Endothelial cell of umbilical vein (primary cell): ENCODE measurements around the gene CXorf66. TPM values are rescaled to one million over a fixed set of nuclear protein-coding genes. Genes with fewer than 3 reads are reported as not detected.

ENCODE experiments used
- BruUV-seq: library from RNA; stranded (reverse); fragments of 400-500 nt; replicated peaks from 2 replicates; lab custom pipeline; 2021; lab: Mats Ljungman, UMichigan
- CTCF ChIA-PET: fragments of 300-600, 350-600 bp; sonication (Branson Sonifier 250); formaldehyde crosslinking; loops from one replicate; lab custom pipeline; 2021; ENCODE audit warnings: antibody characterized with exemption, inconsistent platforms; lab: Charles Lee
- POLR2A ChIA-PET: fragments of 300-600, 350-600 bp; sonication (Branson Sonifier 250); formaldehyde crosslinking; loops from one replicate; lab custom pipeline; 2021; ENCODE audit warnings: antibody characterized with exemption, inconsistent platforms; lab: Charles Lee
- DNase-seq: peaks from one replicate; pipeline ENCODE4 v3.0.0-alpha.2; 2011; ENCODE audit warnings: low read depth, low spot score
- FAIRE-seq: peaks from 2 replicates; lab custom pipeline; 2011; peaks lifted over from hg19 to GRCh38; lab: Jason Lieb, UNC
- H2AFZ ChIP-seq: 2 replicates; pipeline ENCODE4 v1.6.0; 2012; ENCODE audit warnings: low read depth, low read length, control low read depth, inconsistent platforms
- H3K27ac ChIP-seq: 2 replicates; pipeline ENCODE4 v1.5.1; 2011; ENCODE audit warnings: low read depth, mild to moderate bottlenecking, control low read depth, low read length, moderate library complexity; ENCODE audit not compliant: insufficient read depth
- H3K27me3 ChIP-seq, 2 experiments: 2 replicates each; pipeline versions ENCODE4 v1.6.0 to v1.6.1; 2011; ENCODE audit warnings: low read length in 2 of 2, mixed read lengths in 1 of 2; ENCODE audit not compliant: control insufficient read depth in 2 of 2, insufficient read depth in 2 of 2
- H3K36me3 ChIP-seq, 2 experiments: 2 replicates in 1 of 2; 3 replicates in 1 of 2; pipeline ENCODE4 v1.5.1; 2011; ENCODE audit warnings: low read length in 2 of 2, mild to moderate bottlenecking in 1 of 2, moderate library complexity in 1 of 2; ENCODE audit not compliant: control insufficient read depth in 2 of 2, insufficient read depth in 2 of 2; ENCODE audit errors: extremely low read depth in 1 of 2
- H3K4me1 ChIP-seq: 3 replicates; pipeline ENCODE4 v1.5.1; 2011; ENCODE audit warnings: mild to moderate bottlenecking, low read length; ENCODE audit not compliant: control insufficient read depth, insufficient read depth; ENCODE audit errors: extremely low read depth
- H3K4me2 ChIP-seq: 2 replicates; pipeline ENCODE4 v1.6.1; 2011; ENCODE audit warnings: low read length, control low read depth, mixed read lengths; ENCODE audit not compliant: insufficient read depth
- H3K4me3 ChIP-seq, 3 experiments: fragments of 200-600 bp in 1 of 3; sonication (generic), shearing (Covaris generic) in 1 of 3; replicated peaks in 1 of 3; 2 replicates each; pipeline ENCODE4 v1.5.1; 2011 to 2016; ENCODE audit warnings: control low read depth in 3 of 3, low read length in 3 of 3, mild to moderate bottlenecking in 2 of 3, inconsistent platforms in 1 of 3, low read depth in 1 of 3, moderate library complexity in 1 of 3; ENCODE audit not compliant: insufficient read depth in 1 of 3
- H3K79me2 ChIP-seq: 2 replicates; pipeline ENCODE4 v1.6.0; 2012; ENCODE audit warnings: low read length, inconsistent platforms; ENCODE audit not compliant: control insufficient read depth, insufficient read depth
- H3K9ac ChIP-seq: replicated peaks from 2 replicates; pipeline ENCODE3; 2011; ENCODE audit warnings: low read length, control low read depth; ENCODE audit not compliant: insufficient read depth; ENCODE audit errors: extremely low read depth
- H3K9me1 ChIP-seq: replicated peaks from 3 replicates; pipeline ENCODE4 v1.6.0; 2011; ENCODE audit warnings: mild to moderate bottlenecking, low read length; ENCODE audit not compliant: control insufficient read depth, insufficient read depth; ENCODE audit errors: extremely low read depth
- H3K9me3 ChIP-seq: replicated peaks from 2 replicates; pipeline ENCODE4 v1.5.1; 2012; ENCODE audit warnings: low read length, inconsistent platforms; ENCODE audit not compliant: control insufficient read depth, insufficient read depth
- H4K20me1 ChIP-seq: replicated peaks from 2 replicates; pipeline ENCODE3; 2011; ENCODE audit warnings: mild to moderate bottlenecking, low read length; ENCODE audit not compliant: control insufficient read depth, insufficient read depth; ENCODE audit errors: extremely low read depth
- EZH2 ChIP-seq: IDR thresholded peaks from 2 replicates; pipeline ENCODE4 v1.6.1; 2012; ENCODE audit warnings: borderline replicate concordance, low read depth, mild to moderate bottlenecking, moderate library complexity, low read length, inconsistent platforms; ENCODE audit not compliant: severe bottlenecking
- FOS ChIP-seq: IDR thresholded peaks from 2 replicates; pipeline ENCODE4 v1.6.1; 2011; ENCODE audit warnings: mild to moderate bottlenecking, low read length, moderate library complexity, borderline replicate concordance; ENCODE audit not compliant: insufficient read depth
- GATA2 ChIP-seq: IDR thresholded peaks from 2 replicates; pipeline ENCODE4 v1.7.0; 2011; ENCODE audit warnings: low read depth, mild to moderate bottlenecking, moderate library complexity, mixed read lengths, low read length; ENCODE audit not compliant: insufficient read length, insufficient read depth
- JUN ChIP-seq: IDR thresholded peaks from 2 replicates; pipeline ENCODE4 v1.6.1; 2011; ENCODE audit warnings: borderline replicate concordance, low read depth; ENCODE audit not compliant: insufficient read length, insufficient read depth
- MYC ChIP-seq: IDR thresholded peaks from one replicate; pipeline ENCODE4 v1.6.1; 2011; ENCODE audit warnings: mild to moderate bottlenecking, low read depth, low read length
- POLR2A ChIP-seq: IDR thresholded peaks from 2 replicates; pipeline ENCODE4 v1.6.1; 2012; ENCODE audit warnings: low read depth, mild to moderate bottlenecking, control low read depth, low read length
- POLR2AphosphoS5 ChIP-seq: IDR thresholded peaks from 2 replicates; pipeline ENCODE4 v1.6.1; 2012; ENCODE audit warnings: low read depth, mild to moderate bottlenecking, control low read depth, low read length, moderate library complexity; ENCODE audit not compliant: insufficient read depth
- dilution Hi-C: fragments of 300-500 bp; cut with MboI; formaldehyde crosslinking; loops from one replicate; pipeline ENCODE4 v1.15.0; 2019; ENCODE audit warnings: low sequenced_read_pairs; ENCODE audit not compliant: extremely low pct_ligation_motif_present
- intact Hi-C: fragments of 100-400 bp; cut with micrococcal nuclease; formaldehyde crosslinking; loops from one replicate; pipeline ENCODE4 v1.10.0; 2022
- polyA plus RNA-seq, 4 experiments: library from polyadenylated mRNA; depleted of rRNA in 3 of 4; stranded (reverse) in 3 of 4; unstranded in 1 of 4; fragments of >200 nt; gene quantifications; 2 replicates each; pipeline versions ENCODE4 v1.2.1 to v1.2.3, GENCODE V29; 2011 to 2012; ENCODE audit warnings: missing spikeins in 1 of 4
- total RNA-seq: library from RNA; stranded (reverse); gene quantifications from 2 replicates; pipeline ENCODE4 v1.2.3, GENCODE V29; 2021
- TF ChIP-seq, protein P1 (sequence below): IDR thresholded peaks from 2 replicates; pipeline ENCODE4 v1.6.1; 2011; ENCODE audit not compliant: insufficient read depth, insufficient read length
- TF ChIP-seq, protein P2 (sequence below), 2 donors: IDR thresholded peaks; 1 replicate in 1 of 2; 2 replicates in 1 of 2; pipeline ENCODE4 v1.5.1; 2011; ENCODE audit warnings: low read length in 2 of 2, mild to moderate bottlenecking in 2 of 2, moderate library complexity in 2 of 2, control low read depth in 1 of 2, inconsistent platforms in 1 of 2, low read depth in 1 of 2; ENCODE audit not compliant: insufficient read depth in 1 of 2; ENCODE audit errors: extremely low read depth in 1 of 2

CXorf66 gene
- total and polyA plus RNA-seq, 2 donors (not counting 3 experiments of a cell fraction or from before 2014, with no cell fraction given), result not detected

DNA sequence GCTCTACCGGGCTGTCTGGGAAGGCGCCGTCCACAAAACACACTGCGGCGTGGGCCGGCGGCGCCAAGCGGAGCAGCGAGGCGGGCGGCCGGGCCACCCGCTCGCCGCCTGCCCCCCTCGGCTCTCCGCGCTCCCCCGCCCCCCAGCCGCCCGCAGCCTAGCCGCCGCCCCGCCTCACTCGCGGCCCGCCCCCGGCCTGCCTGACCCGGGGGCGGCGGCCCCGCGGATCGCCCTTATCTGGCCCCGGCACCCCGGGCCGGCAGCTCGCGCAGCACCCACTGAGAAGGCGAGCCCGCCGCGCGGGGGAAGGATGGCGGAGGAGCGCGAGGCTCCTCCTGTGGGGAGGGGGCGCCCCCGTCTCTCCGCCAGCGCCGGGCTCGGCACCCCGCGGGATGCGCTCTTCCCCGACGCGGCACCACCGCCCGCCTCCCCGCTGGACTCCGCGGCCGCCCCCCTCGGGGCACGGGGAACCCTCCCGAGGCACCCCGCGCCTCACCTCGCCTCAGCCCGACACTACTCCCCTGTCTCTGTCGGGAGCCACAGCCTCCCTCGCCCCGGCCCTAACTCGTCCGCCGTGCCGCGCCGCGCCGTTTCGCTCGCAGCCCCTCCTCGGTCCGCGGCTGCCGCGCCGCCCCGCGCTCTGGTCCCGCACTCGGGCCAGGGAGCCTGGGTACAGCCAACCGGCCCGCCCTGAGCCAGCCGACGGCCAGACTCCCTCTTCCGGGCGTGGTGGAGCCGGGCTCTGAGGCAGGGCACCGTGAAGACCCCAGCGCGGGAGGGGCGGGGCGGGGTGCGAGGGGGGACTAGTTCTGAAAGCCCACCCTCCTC, 33.0 kb downstream of the CXorf66 start:
- no peaks in the 10 kb centered on the region for H3K9me1 ChIP-seq
- peak; percentile 22 for DNase-seq
- intact Hi-C loops (loop anchor here (2.0 to 10.0 kb wide), 3 partner anchors 105 to 197 kb away; no protein-coding TSS in a partner anchor), dilution Hi-C loops (no loop called here)
- H3K4me2 ChIP-seq, result no peak overlapping the region
- H3K36me3 ChIP-seq, result no peaks in the 10 kb centered on the region
- peak; percentile 49 for FAIRE-seq
- H3K27me3 ChIP-seq, result no peaks in the 10 kb centered on the region
- no peaks in the 10 kb centered on the region for H3K9me3 ChIP-seq
- CTCF ChIA-PET, result interaction anchor here (1.0 to 1.7 kb wide), 3 partner anchors 106 to 172 kb away, joined by 3 to 5 read pairs (median 3); no protein-coding TSS in a partner anchor
- TF ChIP-seq POLR2AphosphoS5, result peak; percentile 37
- TF ChIP-seq MYC, result no peak
- peaks cover 2% of the 10 kb centered on the region for H4K20me1 ChIP-seq
- H3K4me1 ChIP-seq, result peaks cover 8% of the 10 kb centered on the region
- peak overlapping the region; percentile 73 for H3K27ac ChIP-seq
- peaks cover 41% of the 10 kb centered on the region for H3K79me2 ChIP-seq
- POLR2A ChIA-PET, result no interaction called here
- peak overlapping the region; percentile 84 for H3K9ac ChIP-seq
- H3K4me3 ChIP-seq, result peak overlapping the region; percentile 83 to 88 (median 85)
- peak overlapping the region; percentile 72 for H2AFZ ChIP-seq
- no TSS peak for BruUV-seq

DNA sequence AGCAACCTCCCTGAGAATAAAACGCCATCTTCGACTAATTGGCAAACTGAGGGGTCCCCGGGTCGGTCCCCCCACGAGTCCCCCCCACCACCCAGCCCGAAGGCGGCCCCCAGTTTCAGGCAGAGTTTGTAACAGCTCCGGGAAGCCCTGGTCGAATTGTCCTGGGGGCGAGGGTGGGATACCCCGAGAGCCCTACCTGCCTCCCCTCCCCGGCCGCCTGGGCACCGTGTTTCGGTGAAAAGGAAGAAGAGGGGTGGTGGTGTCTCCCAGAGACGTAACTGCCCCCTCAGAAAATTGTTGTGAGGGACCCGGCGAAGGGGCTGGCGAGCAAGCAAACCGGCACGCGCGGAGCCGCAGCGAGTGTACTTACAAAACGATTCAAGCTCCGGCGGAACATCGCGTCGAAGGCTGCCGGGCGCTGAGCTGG, 33.7 kb downstream of the CXorf66 start:
- dilution Hi-C loops, result no loop called here
- TF ChIP-seq GATA2 (no peak), FOS (no peak), POLR2AphosphoS5 (no peak), MYC (no peak), EZH2 (no peak), JUN (no peak), POLR2A (no peak)
- TF ChIP-seq, protein P1, sequence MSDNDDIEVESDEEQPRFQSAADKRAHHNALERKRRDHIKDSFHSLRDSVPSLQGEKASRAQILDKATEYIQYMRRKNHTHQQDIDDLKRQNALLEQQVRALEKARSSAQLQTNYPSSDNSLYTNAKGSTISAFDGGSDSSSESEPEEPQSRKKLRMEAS, result no peak
- TF ChIP-seq, protein P2, sequence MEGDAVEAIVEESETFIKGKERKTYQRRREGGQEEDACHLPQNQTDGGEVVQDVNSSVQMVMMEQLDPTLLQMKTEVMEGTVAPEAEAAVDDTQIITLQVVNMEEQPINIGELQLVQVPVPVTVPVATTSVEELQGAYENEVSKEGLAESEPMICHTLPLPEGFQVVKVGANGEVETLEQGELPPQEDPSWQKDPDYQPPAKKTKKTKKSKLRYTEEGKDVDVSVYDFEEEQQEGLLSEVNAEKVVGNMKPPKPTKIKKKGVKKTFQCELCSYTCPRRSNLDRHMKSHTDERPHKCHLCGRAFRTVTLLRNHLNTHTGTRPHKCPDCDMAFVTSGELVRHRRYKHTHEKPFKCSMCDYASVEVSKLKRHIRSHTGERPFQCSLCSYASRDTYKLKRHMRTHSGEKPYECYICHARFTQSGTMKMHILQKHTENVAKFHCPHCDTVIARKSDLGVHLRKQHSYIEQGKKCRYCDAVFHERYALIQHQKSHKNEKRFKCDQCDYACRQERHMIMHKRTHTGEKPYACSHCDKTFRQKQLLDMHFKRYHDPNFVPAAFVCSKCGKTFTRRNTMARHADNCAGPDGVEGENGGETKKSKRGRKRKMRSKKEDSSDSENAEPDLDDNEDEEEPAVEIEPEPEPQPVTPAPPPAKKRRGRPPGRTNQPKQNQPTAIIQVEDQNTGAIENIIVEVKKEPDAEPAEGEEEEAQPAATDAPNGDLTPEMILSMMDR (IDR thresholded peaks at IDR 0.05; ENCODE audit: extremely low read depth in 1 of 2, insufficient read depth in 1 of 2, low read depth in 1 of 2, low read length in 2 of 2), result no peak
- peak overlapping the region; percentile 83 to 88 (median 85) for H3K4me3 ChIP-seq
- DNase-seq, result no peak
- H3K27ac ChIP-seq, result peak overlapping the region; percentile 51
- FAIRE-seq, result peak; percentile 42
- H2AFZ ChIP-seq, result peak overlapping the region; percentile 57
- BruUV-seq, result no TSS peak
- H3K4me1 ChIP-seq, result peaks cover 8% of the 10 kb centered on the region
- no peaks in the 10 kb centered on the region for H3K36me3 ChIP-seq
- H3K79me2 ChIP-seq, result peaks cover 46% of the 10 kb centered on the region
- peak overlapping the region; percentile 92 for H3K4me2 ChIP-seq
- peaks cover 2% of the 10 kb centered on the region for H4K20me1 ChIP-seq
- peak overlapping the region; percentile 78 for H3K9ac ChIP-seq
- CTCF ChIA-PET, result interaction anchor here (1.7 kb wide), 1 partner anchor 172 kb away, joined by 5 read pairs; no protein-coding TSS in a partner anchor
- intact Hi-C loops, result loop anchor here (2.0 to 10.0 kb wide), 3 partner anchors 105 to 197 kb away; no protein-coding TSS in a partner anchor
- POLR2A ChIA-PET, result no interaction called here
- no peaks in the 10 kb centered on the region for H3K9me3 ChIP-seq
- H3K27me3 ChIP-seq, result no peaks in the 10 kb centered on the region
- H3K9me1 ChIP-seq, result no peaks in the 10 kb centered on the region
